Mononuclear cell (primary cell): ENCODE results near the gene KLF16. TPM values are rescaled to one million over a fixed set of nuclear protein-coding genes. Genes with fewer than 3 reads are reported as not detected.

ENCODE experiments used
- H3K27me3 ChIP-seq: 2 replicates; pipeline ENCODE4 v1.6.0; 2011; ENCODE audit warnings: low read length, control low read depth; ENCODE audit not compliant: insufficient read depth
- H3K4me1 ChIP-seq: 2 replicates; pipeline ENCODE4 v1.5.1; 2011; ENCODE audit warnings: mild to moderate bottlenecking, low read length, control low read depth; ENCODE audit not compliant: insufficient read depth
- H3K4me3 ChIP-seq: 2 replicates; pipeline ENCODE4 v1.5.1; 2011; ENCODE audit warnings: mild to moderate bottlenecking, low read length, moderate library complexity
- H3K9me3 ChIP-seq: 2 replicates; pipeline ENCODE4 v1.5.1; 2011; ENCODE audit warnings: low read depth, mild to moderate bottlenecking, control low read depth, low read length
- total RNA-seq: library from RNA; depleted of rRNA; stranded (reverse); fragments of >200 nt; gene quantifications from one replicate; pipeline ENCODE4 v1.2.3, GENCODE V29; 2012

KLF16 gene
- total RNA-seq, 1 donor, result 12.4 TPM

- Histone ChIP-seq H3K27me3 (no peaks in the 10 kb centered on the region), H3K4me1 (peaks cover 30% of the 10 kb centered on the region), H3K9me3 (no peaks in the 10 kb centered on the region), H3K4me3 (no peak overlapping the region)
Observed at GRCh38 chr19:1865172-1866010, 2.0 kb upstream of the KLF16 start.

- H3K27me3 ChIP-seq, result no peaks in the 10 kb centered on the region
- peak overlapping the region; percentile 61 for H3K4me3 ChIP-seq
- peaks cover 38% of the 10 kb centered on the region for H3K4me1 ChIP-seq
- no peaks in the 10 kb centered on the region for H3K9me3 ChIP-seq
Observed at GRCh38 chr19:1864480-1865171, 1.2 kb upstream of the KLF16 start.

GRCh38 chr19:1863638-1864479, 480 bp upstream of the KLF16 start:
- Histone ChIP-seq H3K27me3 (no peaks in the 10 kb centered on the region), H3K9me3 (no peaks in the 10 kb centered on the region), H3K4me1 (peaks cover 46% of the 10 kb centered on the region), H3K4me3 (peak overlapping the region; percentile 61)

GRCh38 chr19:1862424-1863327, 703 bp downstream of the KLF16 start:
- Histone ChIP-seq H3K4me1 (peaks cover 58% of the 10 kb centered on the region), H3K27me3 (no peaks in the 10 kb centered on the region), H3K4me3 (peak overlapping the region; percentile 70), H3K9me3 (no peaks in the 10 kb centered on the region)

GRCh38 chr19:1862068-1862423, 1.3 kb downstream of the KLF16 start:
- peak overlapping the region; percentile 70 for H3K4me3 ChIP-seq
- H3K4me1 ChIP-seq, result peaks cover 64% of the 10 kb centered on the region
- no peaks in the 10 kb centered on the region for H3K27me3 ChIP-seq
- H3K9me3 ChIP-seq, result no peaks in the 10 kb centered on the region

GRCh38 chr19:1861599-1862031, 1.8 kb downstream of the KLF16 start:
- H3K4me3 ChIP-seq, result peak overlapping the region; percentile 70
- peaks cover 66% of the 10 kb centered on the region for H3K4me1 ChIP-seq
- no peaks in the 10 kb centered on the region for H3K9me3 ChIP-seq
- H3K27me3 ChIP-seq, result no peaks in the 10 kb centered on the region

- Histone ChIP-seq H3K4me1 (peaks cover 72% of the 10 kb centered on the region), H3K9me3 (no peaks in the 10 kb centered on the region), H3K4me3 (no peak overlapping the region), H3K27me3 (no peaks in the 10 kb centered on the region)
Observed at GRCh38 chr19:1860821-1861598, 2.4 kb downstream of the KLF16 start.

- Histone ChIP-seq H3K9me3 (no peaks in the 10 kb centered on the region), H3K4me3 (no peak overlapping the region), H3K4me1 (peaks cover 76% of the 10 kb centered on the region), H3K27me3 (no peaks in the 10 kb centered on the region)
Observed at GRCh38 chr19:1860042-1860775, 3.2 kb downstream of the KLF16 start.

GRCh38 chr19:1859331-1859781, 4.0 kb downstream of the KLF16 start:
- Histone ChIP-seq H3K4me3 (no peak overlapping the region), H3K4me1 (peaks cover 79% of the 10 kb centered on the region), H3K27me3 (no peaks in the 10 kb centered on the region), H3K9me3 (no peaks in the 10 kb centered on the region)

- H3K9me3 ChIP-seq, result no peaks in the 10 kb centered on the region
- peaks cover 87% of the 10 kb centered on the region for H3K4me1 ChIP-seq
- H3K4me3 ChIP-seq, result no peak overlapping the region
- no peaks in the 10 kb centered on the region for H3K27me3 ChIP-seq
Observed at GRCh38 chr19:1858412-1859081, 4.8 kb downstream of the KLF16 start.

- H3K4me3 ChIP-seq, result peak overlapping the region; percentile 45
- H3K4me1 ChIP-seq, result peaks cover 94% of the 10 kb centered on the region
- no peaks in the 10 kb centered on the region for H3K27me3 ChIP-seq
- no peaks in the 10 kb centered on the region for H3K9me3 ChIP-seq
Observed at GRCh38 chr19:1857648-1858326, 5.6 kb downstream of the KLF16 start.
